KG1 (cell line): ENCODE measurements around the gene CTXND2.
"Not testable (repeated sequence)": the region's sequence is repeated elsewhere in the genome, so short reads cannot be mapped to it uniquely, and the experiment has no call there.

ENCODE experiments used
- DNase-seq: peaks from one replicate; lab custom pipeline; 2025; lab: John Stamatoyannopoulos, UW

Gene CTXND2

DNA sequence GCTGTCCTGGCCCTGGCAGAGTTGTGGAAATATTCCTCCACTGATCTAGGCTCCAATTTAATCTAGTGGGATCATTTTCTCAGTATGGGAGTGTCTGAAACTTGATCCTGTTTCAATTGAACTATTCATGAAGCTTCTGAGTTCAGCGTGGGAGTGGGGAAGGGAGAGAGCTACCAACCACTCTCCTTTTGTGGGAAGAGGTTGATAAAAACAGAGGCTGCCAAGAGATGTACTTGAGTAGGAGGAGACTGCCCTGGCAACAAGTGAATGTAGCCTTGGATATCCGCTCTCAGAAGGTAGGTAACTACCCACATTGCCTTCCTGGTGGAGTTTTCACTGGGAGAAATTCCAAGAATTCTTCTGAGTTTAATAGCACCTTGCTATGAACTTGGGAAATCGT is at the start of gene CTXND2:
CTXND2 (plus strand) TSS at position 119 of the 400 bp plus-strand sequence. CDS start 25,179 bp downstream, outside the sequence.
- no peak for DNase-seq

DNA sequence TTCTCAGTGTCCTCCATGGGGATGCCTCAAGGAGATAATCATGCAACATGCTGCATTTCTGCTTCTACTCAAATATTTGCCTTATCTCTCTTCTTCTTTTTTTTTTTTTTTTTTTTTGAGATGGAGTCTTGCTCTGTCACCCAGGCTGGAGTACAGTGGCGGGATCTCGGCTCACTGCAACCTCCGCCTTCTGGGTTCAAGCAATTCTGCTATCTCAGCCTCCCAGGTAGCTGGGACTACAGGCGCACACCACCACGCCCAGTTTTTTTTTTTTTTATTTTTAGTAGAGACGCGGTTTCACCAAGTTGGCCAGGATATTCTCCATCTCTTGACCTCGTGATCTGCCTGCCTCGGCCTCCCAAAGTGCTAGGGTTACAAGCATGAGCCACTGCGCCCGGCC is 46.1 kb upstream of the CTXND2 start:
- not testable (repeated sequence) for DNase-seq

DNA sequence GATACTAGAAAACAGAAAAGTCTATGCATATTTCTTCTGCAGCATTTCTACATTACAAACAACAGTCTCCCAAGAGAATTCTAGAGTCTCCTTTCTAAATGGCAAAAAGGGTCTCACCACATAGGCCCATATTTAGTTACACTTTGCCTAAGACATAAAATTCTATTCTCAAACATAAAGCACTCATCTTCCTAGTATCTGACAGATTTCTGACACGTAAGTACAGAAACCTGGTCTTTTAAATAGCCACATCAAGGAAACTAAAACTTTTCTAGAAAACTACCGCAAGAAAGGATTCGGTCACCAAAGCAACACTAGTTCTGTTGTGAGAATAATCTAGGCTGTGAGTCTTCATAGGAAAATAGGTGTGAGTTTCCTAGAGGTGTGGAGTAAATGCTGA is 45.3 kb upstream of the CTXND2 start:
- no peak for DNase-seq

DNA sequence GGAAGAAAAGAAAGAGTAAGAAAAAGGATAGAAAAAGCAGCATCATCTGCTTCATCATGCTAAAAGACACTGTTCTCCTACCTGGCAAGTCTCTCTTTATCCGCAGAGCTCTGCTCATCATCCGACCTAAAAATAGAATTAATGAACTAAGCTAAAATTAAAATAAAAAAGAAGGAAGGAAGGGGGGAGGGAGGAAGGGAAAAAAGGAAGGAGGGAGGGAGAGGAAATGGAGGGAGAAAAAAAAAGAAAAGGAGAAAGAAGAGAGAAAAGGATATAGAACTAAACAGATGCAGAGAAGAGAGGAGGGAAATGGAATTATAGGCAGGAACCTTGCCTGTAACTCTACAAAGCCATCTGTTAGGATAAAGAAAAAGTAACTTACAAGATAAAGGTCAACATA is 44.6 kb upstream of the CTXND2 start:
- DNase-seq = no peak

DNA sequence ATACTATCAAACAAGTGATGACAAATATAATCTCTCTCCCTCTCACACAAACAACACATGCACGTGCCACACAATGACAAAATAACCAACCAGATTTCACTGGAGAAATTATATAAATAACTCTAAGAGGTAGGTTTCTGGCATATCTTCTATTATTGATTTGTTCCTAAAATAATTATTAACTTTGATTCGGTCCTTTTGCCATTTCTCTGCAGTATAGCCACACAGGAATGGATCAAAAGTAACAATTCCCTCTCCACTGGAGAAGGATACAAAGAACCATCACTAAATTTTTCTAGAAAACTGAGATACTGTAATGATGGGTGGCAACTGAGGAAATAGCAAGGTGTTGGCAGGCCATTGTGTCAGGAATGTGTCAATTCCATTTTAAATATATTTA is 44.0 kb upstream of the CTXND2 start:
- no peak for DNase-seq

DNA sequence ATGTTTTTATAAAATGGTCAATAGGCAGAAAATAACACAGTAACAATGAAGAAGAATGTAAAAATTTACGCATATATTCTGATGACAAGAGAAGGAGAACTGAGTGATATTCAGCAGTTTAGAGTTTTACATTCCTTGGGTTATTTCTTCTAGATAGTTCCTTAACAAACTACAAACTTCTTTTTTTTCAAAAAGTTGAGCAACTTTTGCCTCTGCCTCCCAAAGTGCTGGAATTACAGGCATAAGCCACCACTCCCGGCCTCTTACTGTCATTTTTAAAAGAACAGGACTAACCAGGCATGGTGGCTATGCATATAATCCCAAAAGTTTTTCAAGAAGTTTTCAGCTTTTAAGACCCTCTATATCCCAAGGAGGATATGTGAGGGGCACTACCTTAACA is 43.5 kb upstream of the CTXND2 start:
- no peak for DNase-seq

DNA sequence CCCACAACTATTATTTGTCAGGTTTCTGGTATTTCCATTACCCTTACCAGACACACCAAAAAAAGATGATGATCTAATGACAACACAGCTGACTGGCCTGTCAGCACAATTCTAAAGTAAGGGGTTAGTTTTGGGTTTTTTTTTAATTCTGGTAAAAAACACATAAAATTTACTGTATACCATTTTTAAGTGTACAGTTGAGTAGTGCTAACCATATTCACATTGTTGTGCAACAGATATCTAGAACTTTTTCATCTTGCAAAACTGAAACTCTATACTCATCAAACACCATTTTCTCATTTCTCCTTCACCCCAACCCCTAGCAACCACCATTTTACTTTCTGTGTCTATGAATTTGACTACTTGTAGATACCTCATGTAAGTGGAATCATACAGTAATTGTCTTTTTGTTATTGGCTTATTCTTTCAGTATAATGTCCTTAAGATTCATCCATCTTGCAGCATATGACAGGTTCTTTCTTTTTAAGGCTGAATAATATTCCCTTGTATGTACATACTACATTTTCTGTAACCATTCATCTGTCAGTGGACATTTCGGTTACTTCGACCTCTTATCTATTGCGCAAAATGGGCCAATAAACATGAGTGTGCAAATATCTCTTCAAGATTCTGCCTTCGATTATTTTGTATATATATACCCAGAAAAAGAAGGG is 40.3 kb upstream of the CTXND2 start:
- DNase-seq = no peak

DNA sequence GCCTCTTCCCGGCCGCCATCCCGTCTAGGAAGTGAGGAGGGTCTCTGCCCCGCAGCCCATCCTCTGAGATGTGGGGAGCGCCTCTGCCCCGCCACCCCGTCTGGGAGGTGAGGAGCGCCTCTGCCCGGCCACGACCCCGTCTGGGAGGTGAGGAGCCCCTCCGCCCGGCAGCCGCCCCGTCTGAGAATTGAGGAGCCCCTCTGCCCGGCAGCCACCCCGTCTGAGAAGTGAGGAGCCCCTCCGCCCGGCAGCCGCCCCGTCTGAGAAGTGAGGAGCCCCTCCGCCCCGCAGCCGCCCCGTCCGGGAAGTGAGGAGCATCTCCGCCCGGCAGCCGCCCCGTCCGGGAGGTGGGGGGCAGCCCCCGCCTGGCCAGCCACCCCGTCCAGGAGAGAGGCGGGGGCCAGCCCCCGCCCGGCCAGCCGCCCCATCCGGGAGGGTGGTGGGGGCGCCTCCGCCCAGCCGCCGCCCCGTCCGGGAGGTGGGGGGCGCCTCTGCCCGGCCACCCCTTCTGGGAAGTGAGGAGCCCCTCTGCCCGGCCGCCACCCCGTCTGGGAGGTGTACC is 36.1 kb upstream of the CTXND2 start:
- not testable (repeated sequence) for DNase-seq

DNA sequence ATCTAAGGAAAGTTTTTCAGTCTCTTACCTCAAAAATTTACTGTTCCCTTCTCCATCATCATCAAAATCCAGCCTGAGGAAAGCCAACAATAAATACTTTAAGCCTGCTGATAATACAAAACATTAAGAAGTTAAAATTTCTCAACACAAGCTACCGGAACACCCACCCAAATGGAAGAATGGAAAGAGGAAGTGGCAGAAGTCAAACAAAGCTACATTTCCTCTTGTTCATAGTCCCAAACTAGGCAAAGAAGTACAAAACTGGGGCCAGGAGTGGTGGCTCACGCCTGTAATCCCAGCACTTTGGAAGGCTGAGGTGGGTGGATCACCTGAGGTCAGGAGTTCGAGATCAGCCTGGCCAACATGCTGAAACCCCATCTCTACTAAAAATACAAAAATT is 34.2 kb upstream of the CTXND2 start:
- DNase-seq = not testable (repeated sequence)

DNA sequence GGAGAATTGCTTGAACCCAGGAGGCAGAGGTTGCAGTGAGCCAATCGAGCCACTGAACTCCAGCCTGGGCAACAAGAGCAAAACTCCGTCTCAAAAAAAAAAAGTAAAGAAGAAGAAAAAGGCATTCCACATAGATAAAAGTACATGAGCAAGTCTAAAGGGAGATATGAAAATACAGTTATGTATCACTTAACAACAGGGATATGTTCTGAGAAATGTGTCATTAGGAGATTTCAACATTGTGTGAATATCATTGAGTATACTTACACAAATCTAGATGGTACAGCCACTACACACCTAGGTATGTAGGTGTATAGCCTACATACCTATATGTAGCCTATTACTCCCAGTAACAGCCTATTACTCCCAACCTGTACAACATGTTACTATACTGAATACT is 23.2 kb upstream of the CTXND2 start:
- DNase-seq = no peak

DNA sequence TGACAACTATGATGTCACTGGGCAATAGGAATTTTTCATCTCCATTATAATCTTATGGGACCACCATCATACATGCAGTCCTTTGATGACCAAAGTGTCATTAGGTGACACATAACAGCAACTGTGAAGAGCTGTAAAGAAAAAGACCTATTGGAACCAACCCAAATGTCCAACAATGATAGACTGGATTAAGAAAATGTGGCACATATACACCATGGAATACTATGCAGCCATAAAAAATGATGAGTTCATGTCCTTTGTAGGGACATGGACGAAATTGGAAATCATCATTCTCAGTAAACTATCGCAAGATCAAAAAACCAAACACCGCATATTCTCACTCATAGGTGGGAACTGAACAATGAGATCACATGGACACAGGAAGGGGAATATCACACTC is 22.7 kb upstream of the CTXND2 start:
- DNase-seq = not testable (repeated sequence)

DNA sequence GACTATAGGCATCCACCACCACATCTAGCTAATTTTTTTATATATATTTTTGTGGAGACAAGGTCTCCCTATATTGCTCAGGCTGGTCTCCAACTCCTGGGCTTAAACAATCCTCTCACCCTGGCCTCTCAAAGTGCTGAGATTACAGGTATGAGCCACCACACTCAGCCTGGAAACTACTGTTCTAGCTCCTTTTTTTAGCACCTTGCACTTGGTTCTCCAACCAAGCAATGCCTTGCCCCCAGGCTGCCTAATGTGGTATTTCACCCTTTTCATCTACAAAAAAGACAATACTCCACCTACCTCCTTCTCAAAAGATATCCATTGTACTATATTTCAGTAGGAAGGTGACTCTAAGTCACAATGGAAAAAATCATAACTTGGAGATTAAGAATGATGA is 17.3 kb upstream of the CTXND2 start:
- no peak for DNase-seq

DNA sequence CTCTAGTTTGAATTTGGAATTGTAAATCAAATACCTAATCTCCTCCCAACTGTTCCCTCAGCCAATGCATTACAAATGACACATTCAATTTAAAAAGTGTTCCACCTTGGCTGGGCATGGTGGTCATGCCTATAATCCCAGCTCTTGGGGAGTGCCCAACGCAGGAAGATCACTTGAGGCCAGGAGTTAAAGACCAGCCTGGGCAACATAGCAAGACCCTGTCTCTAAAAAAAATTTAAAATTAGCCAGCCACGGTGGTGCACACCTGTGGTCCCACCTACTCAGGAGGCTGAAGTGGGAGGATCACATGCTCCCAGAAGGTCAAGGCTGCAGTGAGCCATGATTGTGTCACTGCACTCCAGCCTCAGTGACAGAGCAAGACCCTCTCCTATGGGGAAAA is 14.4 kb upstream of the CTXND2 start:
- no peak for DNase-seq

DNA sequence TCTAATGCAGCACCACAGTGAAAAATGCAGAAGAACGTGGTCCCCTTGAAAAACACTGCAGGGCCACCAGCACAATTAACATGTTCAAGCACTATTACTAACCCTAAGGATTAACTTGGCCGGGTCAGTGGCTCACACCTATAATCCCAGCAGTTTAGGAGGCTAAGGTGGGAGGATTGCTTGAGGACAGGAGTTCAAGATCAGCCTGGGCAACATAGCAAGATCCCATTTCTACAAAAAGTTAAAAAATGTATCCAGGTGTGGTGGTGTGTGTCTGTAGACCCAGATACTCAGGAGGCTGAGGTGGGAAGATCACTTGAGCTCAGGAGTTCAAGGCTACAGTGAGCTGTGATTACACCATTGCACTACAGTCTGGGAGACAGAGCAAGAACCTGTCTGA is 13.4 kb upstream of the CTXND2 start:
- no peak for DNase-seq

DNA sequence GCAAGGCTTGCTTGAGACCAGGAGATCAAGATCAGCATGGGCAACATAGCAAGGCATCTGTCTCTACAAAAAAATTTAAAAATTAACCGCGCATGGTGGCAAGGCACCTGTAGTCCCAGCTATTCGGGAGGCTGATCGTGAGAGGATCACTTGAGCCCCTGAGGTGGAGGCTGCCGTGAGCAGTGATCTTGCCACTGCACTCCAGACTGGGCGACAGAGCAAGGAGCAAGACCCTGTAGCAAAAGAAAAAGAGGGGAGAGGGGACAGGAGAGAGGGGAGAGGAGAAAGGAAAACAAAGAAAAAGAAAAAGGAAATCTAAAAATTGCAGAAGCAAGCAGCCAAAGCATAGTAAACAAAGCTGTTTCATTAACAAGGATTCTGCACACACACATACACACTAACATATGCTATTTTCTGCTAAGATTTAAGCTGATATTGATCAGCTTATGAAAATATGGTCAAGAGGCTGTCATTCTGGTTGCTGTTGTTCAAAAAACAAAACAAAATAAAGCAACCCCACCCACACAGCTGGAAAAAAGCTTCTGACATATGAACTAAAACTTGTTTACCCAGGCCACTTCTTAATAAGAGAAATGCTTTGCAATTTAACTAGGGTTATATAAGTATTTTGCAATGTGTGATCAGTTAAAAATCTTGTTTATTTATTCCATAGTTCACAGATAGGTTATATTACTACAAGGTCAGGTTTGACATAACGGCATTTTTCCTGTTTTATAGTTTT is 12.3 kb upstream of the CTXND2 start:
- DNase-seq = no peak

DNA sequence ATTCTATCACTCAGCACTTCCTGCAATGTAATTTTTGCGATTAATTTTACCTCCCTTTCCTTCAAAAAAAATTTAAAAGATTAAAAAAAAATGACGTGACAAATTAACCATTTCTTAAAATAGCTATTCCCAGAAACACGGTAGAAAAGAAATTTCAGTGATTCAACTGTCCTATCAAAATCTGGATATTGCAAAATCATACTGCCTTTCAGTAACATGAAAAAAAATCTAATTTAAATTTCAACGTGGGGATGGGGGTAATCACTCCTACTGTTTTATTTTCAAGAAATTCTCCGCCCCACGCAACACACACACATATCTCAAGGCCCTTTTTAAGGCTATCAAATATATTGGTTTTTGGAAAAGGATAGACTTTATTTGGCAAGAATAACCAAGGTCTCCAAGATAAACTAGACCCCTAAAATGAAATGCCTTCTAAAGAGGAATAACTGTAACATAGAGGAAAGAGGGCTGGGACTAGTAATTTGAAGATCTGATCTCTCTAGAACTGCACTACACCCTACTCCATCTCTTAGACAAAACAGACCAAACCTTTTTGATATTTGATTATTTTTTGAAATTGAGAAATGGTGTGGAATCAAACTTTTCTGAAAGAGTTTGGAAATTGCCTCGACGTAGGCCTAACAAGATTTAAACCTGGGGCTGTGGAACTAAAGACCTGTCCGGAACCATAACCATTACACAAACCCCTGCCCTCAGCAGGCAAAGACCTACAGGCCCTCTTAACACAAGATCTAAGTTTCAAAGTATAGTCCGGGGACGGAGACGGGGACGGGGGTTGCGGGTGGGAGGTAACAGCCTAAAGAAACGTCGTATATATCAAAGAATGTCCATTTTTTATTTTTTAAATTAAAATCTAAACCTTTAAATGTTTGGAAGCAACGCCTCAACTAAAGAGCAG is 11.5 kb upstream of the CTXND2 start:
- DNase-seq = no peak

DNA sequence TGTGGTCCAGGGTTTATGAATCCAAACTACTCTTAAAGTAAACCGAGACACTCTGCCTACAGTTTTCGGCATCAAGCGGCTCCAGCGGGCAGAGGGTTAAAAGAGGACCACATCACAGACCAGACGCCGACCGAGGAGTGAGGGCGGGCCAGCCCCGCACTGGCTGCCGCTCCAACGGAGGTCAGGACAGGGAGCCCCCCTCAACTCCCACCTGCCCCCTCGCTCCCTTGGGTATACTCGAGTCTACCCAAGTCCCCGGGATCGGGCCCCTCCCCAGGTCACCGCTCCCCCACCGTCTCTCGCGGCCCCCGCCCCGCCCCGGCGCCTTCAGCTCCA is 10.8 kb upstream of the CTXND2 start:
- no peak for DNase-seq

DNA sequence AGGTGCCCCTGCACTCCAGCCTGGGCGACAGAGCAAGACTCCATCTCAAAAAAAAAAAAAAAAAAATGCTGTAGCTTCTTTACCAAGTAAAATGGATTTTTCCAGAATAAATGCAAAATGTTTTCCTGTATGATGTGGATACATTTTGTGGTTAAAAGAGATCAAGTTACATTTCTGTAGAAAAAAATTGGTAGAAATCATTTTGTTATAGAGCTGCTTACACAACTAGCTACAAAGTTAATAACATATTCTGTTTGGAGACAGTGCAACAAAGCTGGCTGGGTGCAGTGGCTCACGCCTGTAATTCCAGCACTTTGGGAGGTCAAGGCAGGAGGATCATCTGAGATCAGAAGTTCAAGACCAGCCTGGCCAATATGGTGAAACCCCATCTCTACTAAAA is 8.0 kb upstream of the CTXND2 start:
- DNase-seq = not testable (repeated sequence)

DNA sequence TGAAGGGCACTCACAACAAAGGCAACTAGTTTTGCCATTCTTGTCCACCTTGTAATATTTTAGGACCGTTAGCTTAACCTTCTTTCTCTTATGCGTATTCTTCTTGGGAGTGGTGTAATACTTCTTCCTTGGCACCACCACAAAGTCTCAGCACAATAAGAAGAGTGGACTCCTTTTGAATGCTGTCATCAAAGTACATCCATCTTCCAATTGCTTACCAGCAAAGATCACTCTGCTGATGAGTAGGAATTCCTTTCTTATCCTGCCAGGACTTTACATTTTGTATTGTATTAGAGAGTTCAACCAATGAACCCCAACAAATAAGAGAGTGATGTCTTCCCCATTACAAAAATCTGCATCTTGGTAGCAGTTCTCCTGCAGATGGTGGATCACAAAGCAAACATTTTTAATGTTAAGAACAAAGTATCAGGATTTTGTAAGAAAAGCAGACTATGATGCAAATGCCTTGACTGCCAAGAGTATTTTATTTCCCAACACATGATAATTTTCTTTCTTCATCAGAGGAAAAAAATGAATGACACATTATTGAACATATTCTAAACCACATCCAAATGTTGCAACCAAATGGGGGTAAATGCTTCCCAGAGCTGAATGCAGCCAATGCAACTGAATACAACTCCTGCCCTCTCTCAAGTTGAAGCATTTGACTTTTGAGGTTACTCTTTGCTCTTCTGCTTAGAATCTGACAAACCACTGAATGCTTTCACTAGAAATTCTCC is 5.4 kb upstream of the CTXND2 start:
- DNase-seq = no peak

DNA sequence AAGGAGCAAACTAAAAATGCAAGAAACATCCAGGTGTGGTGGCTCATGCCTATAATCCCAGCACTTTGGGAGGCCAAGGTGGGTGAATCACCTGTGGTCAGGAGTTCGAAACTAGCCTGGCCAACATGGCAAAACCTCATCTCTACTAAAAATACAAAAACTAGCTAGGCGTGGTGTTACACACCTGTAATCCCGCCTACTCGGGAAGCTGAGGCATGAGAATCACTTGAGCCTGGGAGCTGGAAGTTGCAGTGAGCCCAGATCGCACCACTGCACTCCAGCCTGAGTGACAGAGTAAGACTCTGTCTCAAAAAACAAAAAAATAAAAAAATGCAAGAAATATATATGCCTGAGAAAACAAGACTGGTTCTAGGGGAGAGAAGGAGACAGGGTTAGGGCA is 3.8 kb upstream of the CTXND2 start:
- not testable (repeated sequence) for DNase-seq

DNA sequence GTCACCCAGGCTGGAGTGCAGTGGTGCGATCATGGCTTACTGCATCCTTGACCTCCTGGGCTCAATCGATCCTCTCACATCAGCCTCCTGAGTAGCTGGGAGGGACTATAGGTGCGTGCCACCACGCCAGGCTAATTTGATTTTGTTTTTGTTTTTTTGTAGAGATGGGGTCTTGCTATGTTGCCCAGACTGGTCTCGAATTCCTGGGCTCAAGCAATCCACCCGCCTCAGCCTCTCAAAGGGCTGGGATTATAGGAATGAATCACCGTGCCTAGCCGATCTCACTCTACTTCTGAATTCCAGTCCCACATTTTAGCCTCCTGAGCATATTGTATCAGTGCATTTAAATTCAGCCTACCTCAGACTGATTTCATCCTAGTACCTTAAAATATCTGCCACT is 1.8 kb downstream of the CTXND2 start:
- no peak for DNase-seq

DNA sequence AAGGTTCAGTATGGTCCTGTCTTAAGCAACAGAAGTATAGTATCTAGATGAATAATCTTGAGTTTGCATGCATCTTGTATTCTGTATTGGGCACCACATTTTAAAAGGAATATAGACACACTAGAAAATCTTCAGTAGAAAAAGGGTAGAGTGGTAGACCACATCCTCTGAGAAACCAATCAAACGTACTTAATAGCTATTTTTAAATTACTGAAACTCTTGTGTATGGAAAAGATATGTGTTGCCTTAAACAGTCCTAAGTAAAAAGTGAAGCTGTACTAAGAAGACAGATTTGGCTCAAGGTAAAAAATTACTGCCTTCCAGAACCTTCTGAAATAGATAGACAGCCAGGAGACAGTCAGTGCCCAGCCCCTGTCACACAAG is 3.1 kb downstream of the CTXND2 start:
- DNase-seq = no peak
